Mesothelial cell of epicardium (in vitro differentiated cells): ENCODE data around the gene NODAL. TPM values are rescaled to one million over a fixed set of nuclear protein-coding genes. Genes with fewer than 3 reads are reported as not detected.

Source experiments
- DNase-seq, 2 experiments: peaks; one replicate each; pipeline ENCODE4 v3.0.0; 2021; ENCODE audit warnings: low spot score in 2 of 2; ENCODE audit not compliant: unreplicated experiment in 2 of 2
- H3K27ac Mint-ChIP-seq: 2 replicates; pipeline ENCODE4 v1.8.0; 2021; ENCODE audit warnings: mixed read lengths
- H3K27me3 Mint-ChIP-seq: 2 replicates; pipeline ENCODE4 v1.8.0; 2021; ENCODE audit warnings: low read depth, mixed read lengths
- H3K36me3 Mint-ChIP-seq: 2 replicates; pipeline ENCODE4 v1.8.0; 2021; ENCODE audit warnings: mixed read lengths
- H3K4me1 Mint-ChIP-seq: 2 replicates; pipeline ENCODE4 v1.8.0; 2021; ENCODE audit warnings: mixed read lengths
- H3K4me3 Mint-ChIP-seq: 2 replicates; pipeline ENCODE4 v1.8.0; 2021; ENCODE audit warnings: mild to moderate bottlenecking, moderate library complexity, mixed read lengths
- H3K9me3 Mint-ChIP-seq: 2 replicates; pipeline ENCODE4 v1.8.0; 2021; ENCODE audit warnings: mixed read lengths
- total RNA-seq: library from RNA; stranded (reverse); gene quantifications from 3 replicates; pipeline ENCODE4 v1.2.1, GENCODE V29; 2021
- TF ChIP-seq, protein P1 (sequence below): fragments of 200-600 bp; sonication (generic); IDR thresholded peaks from one replicate; pipeline ENCODE4 v1.5.0; 2021; ENCODE audit warnings: antibody characterized with exemption; ENCODE audit not compliant: unreplicated experiment

The NODAL gene
- total RNA-seq, 1 donor from 2014 or later: not detected

DNA sequence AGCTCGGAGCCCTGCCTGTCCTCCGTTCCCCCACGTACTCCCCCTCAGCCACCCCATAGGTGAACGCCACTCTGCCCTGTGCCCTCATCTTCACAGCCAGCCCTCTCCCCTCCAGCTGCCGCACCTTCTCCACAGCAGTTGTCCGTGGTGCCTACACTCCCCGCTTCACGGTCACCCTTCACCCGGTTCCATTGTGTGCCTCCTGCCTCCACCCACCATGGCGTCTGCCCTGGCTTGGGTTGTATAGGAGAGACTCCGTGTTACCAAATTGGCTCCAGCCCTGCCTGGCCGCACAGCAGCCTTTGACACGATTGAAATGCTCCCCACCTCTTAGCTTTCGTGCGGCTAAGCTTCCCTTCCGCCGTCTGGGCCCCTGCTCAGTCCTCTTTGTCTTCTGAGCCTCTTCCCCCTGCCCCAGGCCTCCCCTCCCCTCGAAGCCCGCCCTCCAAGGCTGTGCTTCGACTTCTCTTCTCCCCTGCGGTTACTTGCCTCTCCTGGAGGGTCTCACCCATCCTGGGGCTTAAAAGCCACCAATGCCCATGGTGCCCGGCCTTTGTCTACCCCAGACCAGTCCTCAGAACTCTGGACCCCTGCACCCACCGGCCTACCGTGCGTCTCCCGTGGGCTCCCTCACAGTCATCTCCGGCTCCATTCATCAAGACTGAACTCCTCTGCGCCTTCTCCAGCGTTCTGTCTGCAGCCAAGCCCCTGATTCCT, 18.5 kb upstream of the NODAL start:
- H3K4me3 Mint-ChIP-seq: peak overlapping the region; percentile 20
- H3K27me3 Mint-ChIP-seq: peaks cover 57% of the 10 kb centered on the region
- peaks cover 7% of the 10 kb centered on the region for H3K4me1 Mint-ChIP-seq
- H3K36me3 Mint-ChIP-seq: no peaks in the 10 kb centered on the region
- no peak overlapping the region for H3K27ac Mint-ChIP-seq
- H3K9me3 Mint-ChIP-seq: no peaks in the 10 kb centered on the region
- TF ChIP-seq, protein P1, sequence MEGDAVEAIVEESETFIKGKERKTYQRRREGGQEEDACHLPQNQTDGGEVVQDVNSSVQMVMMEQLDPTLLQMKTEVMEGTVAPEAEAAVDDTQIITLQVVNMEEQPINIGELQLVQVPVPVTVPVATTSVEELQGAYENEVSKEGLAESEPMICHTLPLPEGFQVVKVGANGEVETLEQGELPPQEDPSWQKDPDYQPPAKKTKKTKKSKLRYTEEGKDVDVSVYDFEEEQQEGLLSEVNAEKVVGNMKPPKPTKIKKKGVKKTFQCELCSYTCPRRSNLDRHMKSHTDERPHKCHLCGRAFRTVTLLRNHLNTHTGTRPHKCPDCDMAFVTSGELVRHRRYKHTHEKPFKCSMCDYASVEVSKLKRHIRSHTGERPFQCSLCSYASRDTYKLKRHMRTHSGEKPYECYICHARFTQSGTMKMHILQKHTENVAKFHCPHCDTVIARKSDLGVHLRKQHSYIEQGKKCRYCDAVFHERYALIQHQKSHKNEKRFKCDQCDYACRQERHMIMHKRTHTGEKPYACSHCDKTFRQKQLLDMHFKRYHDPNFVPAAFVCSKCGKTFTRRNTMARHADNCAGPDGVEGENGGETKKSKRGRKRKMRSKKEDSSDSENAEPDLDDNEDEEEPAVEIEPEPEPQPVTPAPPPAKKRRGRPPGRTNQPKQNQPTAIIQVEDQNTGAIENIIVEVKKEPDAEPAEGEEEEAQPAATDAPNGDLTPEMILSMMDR: no peak
- no peak for DNase-seq

DNA sequence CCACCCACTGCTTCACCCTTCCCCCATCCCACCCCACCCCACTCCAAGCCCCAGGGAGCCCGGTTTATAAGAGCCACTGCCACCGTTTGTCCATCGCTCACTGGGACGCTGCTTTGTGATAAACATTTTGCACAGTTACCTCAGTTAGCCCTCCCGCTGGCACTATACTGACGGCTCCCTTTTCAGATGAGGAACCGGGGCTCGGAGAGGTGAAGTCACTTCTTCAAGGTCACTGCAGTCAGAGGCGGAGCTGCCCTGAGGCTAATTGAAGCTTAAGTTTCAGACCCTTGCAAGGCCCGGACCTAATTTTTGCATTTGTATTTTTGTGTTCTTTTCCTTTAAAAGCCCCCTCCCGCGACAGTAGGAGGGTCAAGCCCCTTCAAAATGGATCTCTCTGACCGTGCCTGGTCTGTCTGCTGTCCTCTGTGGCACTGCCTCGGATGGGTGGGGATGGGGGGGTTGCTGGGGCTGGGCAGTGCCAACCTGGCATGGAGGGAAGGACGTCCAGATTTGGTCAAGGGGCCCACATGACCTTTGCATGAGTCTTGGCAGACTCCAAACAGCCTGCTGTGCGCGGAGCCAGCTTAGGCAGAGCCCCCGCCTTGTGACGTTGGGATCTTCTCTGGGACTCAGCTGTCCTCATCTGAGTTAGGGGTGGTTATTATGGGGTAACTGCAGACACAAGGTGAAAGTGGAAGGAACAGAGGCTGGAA, 17.7 kb upstream of the NODAL start:
- peaks cover 58% of the 10 kb centered on the region for H3K27me3 Mint-ChIP-seq
- H3K4me3 Mint-ChIP-seq: peak overlapping the region; percentile 28
- no peaks in the 10 kb centered on the region for H3K9me3 Mint-ChIP-seq
- DNase-seq: no peak
- H3K36me3 Mint-ChIP-seq: no peaks in the 10 kb centered on the region
- H3K4me1 Mint-ChIP-seq: peaks cover 7% of the 10 kb centered on the region
- H3K27ac Mint-ChIP-seq: no peak overlapping the region
- TF ChIP-seq, protein P1: no peak

DNA sequence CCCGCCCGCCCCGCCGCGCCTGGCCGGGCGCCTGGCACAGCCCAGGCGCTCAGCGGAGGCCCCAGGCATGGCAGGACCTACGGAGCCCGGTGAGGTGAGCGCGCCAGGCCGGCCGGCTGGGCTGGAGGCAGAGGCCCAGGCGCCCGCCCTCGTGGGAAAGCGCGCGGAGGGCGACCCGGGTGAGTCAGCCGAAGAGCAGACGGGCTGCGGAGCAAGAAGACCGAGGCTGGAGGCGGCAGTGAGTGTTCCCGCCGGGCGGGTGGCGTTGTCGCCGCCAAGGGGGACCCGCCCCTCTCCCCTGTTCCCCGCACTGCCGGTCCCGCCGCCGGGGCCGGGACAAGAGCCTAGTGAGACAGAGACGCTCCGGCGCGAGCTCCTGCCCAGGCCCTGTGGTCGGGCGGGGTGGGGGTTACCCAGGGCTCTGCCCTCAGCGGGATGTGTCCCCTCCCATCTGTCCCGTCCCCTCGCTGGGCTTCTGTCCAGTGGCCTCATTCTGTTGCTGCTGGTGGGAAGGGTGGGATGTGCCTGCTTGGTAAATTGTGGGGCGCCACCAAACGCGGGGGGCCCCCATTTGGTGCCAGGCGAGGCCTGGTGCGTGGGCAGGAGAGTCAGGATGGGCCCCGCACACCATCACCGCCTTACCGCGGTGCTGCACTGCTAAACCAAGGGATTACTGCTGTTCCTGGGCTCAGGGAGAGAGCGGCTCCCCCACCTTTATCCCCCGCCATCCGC, 17.0 kb upstream of the NODAL start:
- Mint-ChIP-seq H3K4me3 (peak overlapping the region; percentile 57), H3K27me3 (peaks cover 58% of the 10 kb centered on the region), H3K4me1 (peaks cover 7% of the 10 kb centered on the region), H3K27ac (no peak overlapping the region), H3K36me3 (no peaks in the 10 kb centered on the region), H3K9me3 (no peaks in the 10 kb centered on the region)
- DNase-seq: peak; percentile 45 to 63
- TF ChIP-seq, protein P1: no peak

DNA sequence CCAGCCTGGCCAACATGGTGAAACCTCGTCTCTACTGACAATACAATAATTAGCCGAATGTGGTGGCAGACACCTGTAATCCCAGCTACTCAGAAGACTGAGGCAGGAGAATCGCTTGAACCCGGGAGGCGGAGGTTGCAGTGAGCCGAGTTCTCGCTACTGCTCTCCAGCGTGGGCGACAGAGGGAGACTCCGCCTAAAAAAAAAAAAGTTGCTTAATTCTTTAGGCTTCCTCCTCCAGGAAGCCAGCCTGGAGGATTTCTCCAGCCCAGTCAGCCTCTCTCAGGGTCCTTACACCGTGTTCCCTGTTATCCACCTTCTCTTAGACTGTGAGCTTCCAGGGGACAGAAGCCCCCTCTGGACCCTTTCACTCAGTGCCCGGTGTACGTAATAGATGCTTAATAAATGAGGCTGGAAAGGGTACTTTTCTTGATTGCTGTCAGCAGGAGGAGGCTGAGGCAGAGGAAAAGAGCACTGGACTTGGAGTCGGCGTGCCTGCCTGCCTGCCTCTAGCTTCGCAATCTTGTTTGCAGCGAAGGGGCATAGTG, 16.4 kb upstream of the NODAL start:
- no peak overlapping the region for H3K27ac Mint-ChIP-seq
- H3K27me3 Mint-ChIP-seq: peaks cover 58% of the 10 kb centered on the region
- DNase-seq: no peak
- H3K36me3 Mint-ChIP-seq: no peaks in the 10 kb centered on the region
- no peaks in the 10 kb centered on the region for H3K9me3 Mint-ChIP-seq
- H3K4me1 Mint-ChIP-seq: peaks cover 7% of the 10 kb centered on the region
- TF ChIP-seq, protein P1: no peak
- H3K4me3 Mint-ChIP-seq: no peak overlapping the region

DNA sequence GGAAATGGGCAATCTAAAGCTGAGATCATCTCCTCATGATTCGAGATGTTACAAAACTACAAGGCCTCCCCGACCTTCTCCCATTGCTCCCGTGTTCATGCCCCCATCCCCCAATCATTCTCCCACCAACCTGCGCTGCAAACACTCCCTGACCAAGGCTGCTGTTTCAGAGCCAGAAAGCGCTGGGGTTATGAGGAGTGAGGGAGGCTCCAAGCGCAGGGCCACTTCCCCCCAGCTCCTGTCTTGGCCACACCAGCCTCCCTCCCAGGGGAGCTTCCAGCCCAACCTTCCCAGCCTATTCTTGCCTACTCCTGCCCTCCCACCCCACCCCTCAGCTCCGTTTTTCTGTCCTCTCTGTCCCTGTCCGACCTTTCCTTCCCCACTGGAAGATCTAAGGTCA, 14.7 kb upstream of the NODAL start:
- Mint-ChIP-seq H3K4me3 (no peak overlapping the region), H3K4me1 (peaks cover 7% of the 10 kb centered on the region), H3K9me3 (no peaks in the 10 kb centered on the region), H3K27ac (no peak overlapping the region), H3K27me3 (peaks cover 56% of the 10 kb centered on the region), H3K36me3 (no peaks in the 10 kb centered on the region)
- TF ChIP-seq, protein P1: no peak
- DNase-seq: no peak
